Stimulated activated CD8-positive, alpha-beta memory T cell treated with anti-CD3 and anti-CD28 coated beads, Interleukin-12 subunit alpha, Interleukin-12 subunit beta, amount 100 ng/mL, for 24 hours (primary cell): Measurements from ENCODE around the gene PPP6R3.

Source experiments
- DNase-seq: peaks from one replicate; pipeline ENCODE4 v3.0.0-alpha.2; 2020; ENCODE audit errors: extremely low read depth

The PPP6R3 gene

GRCh38 chr11:68651208-68651984, 190.8 kb downstream of the PPP6R3 start:
- DNase-seq: no peak

DNA sequence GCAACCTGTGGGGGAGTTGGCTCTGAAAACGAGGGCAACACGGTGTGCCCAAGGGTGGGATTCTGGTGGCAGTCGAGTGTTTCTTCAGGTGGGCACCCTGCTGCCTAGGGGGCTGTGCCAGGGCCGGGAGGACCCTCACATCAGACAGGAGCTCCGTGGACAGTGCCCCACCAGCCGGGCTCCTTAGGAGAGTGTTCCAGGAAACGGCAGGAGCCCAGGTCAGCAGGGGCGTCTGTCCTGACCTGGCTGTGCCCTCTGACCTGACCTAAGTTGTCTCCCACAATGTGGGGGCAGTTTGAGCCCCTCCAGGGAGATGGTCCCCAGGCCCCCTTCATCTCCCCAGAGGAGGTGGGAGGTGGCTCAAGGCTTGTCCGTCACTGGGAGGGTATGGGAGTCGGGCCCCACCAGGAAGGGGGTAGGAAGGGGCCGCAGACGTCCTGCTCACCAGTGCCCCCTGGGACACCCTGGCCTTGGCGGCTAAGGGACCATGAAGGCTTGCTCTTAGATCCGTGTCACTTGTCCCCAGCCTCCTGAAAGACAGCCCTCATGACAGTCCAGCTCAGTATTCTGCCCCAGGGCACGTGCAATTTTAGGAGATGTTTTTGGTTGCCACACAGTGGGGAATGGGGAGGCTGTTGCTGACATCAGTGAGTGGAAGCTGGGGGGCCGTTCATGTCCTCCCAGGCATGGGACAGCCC, 191.6 kb downstream of the PPP6R3 start:
- DNase-seq: no peak

DNA sequence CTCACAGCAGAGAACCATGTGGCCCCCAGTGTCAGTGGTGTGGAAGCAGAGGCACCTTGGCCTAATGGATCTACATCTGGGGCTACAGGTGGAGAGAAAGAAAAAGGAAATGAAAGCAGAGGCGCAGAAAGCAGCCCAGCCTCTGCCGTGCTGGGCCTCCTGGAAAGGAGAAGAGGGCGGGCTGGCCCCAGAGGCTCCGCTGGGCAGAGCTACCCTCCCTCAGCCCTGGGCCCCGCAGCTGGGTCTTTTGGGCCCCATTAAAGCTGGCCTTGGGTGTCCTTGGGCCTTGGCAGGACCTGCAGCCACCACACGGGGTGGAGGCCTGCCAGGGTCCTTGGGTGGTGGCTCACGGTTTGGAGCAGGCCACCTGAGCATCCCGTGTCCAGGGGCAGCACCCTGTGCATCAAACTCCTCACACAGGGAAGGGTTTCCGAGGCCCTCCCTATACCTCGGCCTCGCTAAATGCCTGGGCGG, 192.2 kb downstream of the PPP6R3 start:
- DNase-seq: no peak

DNA sequence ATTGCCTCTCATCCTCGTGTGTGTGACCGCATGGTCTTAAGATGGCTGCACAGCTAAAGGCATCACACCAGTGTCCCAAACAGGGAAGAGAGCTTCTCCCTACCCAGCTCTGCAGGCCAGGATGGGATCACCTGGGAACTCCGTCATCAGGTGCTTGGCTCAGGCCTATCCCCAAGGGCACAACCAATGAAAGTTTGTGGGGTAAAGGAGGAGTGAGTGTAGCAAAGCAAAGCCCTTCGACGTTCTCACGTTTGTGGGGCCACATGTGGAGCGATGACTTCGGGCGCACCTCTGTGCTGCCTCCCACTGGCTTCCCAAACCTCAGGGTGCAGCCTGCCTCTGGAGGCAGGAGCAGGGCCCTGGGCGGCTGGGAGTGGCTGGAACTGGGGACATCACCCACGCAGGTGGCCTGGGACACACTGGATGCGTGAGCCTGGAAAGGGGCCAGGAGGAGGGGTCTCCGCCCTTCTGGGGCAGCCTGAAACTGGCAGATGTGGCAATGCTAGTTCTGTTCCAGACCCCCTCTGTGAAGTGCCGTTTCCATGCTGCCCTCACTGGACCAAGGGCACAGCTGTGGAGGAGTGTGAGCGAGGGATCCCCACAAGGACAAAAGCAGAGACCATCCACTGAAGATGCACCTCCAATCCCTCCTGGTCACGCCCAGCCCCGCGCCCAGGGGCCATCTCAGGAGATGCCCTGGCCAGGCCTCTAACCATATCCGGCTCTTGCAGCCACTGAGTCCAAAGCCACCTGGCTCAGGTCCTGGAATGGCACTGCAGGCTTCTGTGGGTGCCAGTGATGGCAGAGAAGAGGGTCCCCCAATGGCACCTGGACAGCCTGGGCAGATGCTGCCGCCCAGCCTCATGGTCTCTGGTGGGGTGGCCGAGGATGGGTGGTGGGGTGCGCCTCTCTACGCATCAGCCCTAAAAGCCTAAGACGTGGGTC, 193.2 kb downstream of the PPP6R3 start:
- no peak for DNase-seq

DNA sequence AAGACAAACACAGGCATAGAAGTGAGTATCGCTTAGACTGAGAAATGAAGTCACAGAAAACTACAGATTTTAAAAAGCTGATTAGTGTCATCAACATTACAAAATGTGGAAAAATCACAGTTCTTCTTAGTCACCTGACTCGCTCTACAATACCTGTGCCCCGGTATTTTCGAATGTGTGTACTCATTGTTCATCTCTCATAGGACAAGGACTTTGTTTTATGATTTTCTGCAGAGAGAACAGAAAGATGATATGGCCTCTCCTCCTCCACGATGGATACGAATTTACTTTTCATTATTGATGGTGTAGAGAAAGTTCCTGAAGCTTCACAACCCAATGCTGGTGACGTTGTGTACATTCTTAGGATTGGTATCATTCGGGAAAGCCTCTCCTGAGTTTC, 194.4 kb downstream of the PPP6R3 start:
- DNase-seq: no peak

DNA sequence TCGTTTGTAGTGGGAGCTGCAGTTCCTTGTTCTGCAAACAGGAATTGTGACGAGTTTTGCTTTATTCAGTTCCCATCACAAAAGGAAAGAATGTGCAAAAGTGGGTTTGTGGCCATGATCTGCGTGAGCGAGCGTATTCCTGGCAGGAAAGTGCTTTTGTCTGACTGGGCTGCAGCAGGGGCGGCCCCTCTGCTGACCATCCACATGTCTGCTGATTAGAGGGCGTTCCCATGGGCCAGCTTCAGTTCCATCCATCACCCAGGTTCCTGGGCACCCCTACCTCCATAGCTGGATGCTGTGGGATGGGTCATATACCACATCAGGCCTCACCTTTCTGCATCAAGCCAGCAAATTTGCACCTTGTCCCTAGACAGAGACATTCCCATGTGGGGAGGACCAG, 194.9 kb downstream of the PPP6R3 start:
- DNase-seq: no peak

DNA sequence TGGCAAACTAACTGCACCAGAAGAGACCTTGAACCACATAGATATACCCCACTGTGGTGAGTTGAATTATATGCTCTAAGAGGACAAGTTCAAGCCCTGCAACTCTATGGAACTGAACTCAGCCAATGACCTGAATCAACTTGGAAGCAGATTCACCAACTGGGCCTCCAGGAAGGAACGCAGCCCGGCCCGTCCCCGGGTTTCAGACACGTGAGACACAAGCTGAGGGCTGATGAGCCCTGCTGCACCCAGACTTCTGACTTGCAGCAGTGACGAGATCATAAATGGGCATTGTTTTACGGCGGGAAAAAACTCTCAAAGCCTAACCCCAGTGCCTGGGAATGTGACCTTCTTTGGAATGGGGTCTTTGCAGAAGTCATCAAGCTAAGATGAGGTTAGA, 195.3 kb downstream of the PPP6R3 start:
- DNase-seq: no peak

DNA sequence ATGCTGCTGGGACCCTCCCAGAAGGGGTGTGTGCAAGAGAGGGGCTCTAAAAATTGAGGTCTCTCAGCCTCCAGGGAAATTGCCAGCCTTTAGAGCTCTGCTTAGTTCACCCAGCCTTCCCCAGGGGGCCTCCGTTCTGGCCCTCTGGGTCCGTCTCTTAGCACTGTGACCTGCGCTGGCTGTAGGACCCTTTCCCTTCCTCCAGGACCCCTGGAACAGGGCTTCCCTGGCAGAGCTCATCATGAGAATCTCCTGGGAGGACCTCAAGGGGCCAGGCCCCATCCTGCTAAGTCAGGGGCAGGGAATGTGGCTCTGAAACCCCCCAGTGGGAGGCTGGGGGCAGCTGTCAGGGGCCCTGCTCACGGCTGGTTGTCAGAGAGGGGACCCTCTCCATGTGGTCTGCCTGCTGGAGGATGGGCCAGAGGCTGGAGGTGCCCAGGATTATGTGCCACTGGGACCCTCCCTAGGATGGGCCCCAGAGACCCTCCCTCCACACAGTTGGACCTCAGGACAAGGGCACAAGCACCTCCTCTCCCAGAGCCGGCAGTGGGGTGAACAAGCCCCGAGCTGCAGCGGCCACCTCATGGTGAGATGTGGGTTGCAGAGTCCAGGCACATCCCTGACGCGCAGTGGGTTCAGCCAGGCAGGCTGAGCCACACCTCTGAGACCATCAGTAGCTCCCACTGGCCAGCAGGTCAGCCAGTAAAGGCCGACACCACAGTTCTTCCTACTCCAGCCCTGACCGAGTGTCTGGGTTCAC, 196.6 kb downstream of the PPP6R3 start:
- DNase-seq: no peak

DNA sequence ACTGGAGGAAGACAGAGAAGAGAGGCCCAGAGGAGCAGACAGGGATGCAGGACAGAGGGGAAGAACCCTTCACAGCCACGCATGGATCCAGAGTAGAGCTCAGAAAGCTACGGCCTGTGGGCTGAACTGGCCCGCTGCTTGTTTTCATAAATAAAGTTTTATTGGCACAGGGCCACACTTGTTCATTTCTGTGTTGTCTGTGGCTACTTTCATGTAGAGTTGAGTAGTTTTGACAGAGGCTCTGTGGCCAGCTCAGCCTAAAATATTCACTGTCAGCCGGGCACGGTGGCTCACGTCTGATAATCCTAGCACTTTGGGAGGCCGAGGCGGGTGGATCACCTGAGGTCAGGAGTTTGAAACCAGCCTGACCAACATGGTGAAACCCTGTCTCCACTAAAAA, 197.5 kb downstream of the PPP6R3 start:
- DNase-seq: no peak

DNA sequence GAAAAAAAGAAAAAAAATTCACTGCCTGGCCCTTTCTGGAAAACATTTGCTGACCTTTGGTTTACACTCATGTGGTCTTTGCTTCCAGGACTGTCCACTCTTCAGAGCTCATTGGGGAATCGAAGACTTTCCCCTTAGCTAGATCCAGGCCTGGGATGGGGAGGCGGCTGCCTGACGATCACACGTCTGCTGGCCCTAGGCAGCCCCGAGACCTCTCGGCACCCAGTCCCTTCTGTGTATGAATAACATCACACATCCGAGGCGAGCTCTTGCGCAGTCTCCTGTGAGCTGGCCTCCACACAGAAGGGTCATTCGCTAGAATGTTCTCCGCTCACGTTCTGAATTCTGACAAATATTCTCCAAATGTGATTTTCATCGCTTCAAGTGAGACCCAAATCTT, 198.1 kb downstream of the PPP6R3 start:
- no peak for DNase-seq

GRCh38 chr11:68659158-68659921, 198.8 kb downstream of the PPP6R3 start:
- no peak for DNase-seq

- no peak for DNase-seq
These were observed 199.7 kb downstream of the PPP6R3 start for GRCh38 chr11:68660066-68660810.

DNA sequence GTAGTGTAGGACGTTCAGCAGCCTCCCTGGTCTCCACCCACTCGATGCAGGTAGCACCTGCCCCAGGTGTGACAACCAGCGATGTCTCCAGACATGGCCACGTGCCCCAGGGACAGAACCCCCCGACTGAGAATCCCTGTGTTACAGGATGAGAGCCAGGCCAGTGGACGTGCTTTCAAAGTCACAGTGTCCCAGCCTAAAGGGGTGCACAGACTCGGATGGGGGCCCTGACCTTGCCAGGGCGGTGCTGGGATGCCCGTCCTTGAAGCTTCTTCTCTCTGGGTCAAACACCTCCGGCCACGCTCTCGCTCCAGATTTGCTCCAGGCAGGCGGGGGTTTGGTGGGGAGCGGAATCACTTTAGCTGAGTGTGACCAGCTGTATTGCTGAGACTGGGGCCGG, 200.5 kb downstream of the PPP6R3 start:
- no peak for DNase-seq

- no peak for DNase-seq
These were observed 201.4 kb downstream of the PPP6R3 start for GRCh38 chr11:68661697-68662603.

- no peak for DNase-seq
These were observed 203.0 kb downstream of the PPP6R3 start for GRCh38 chr11:68663482-68664010.

- no peak for DNase-seq
These were observed 203.6 kb downstream of the PPP6R3 start for GRCh38 chr11:68664141-68664540.

GRCh38 chr11:68664906-68665305, 204.4 kb downstream of the PPP6R3 start:
- DNase-seq: no peak
